ENCODE data around the gene DFFB. TPM values are rescaled to one million over a fixed set of nuclear protein-coding genes. Genes with fewer than 3 reads are reported as not detected.

Gene DFFB
- total and polyA plus RNA-seq, 2 donors (not counting 3 experiments of a cell fraction or from before 2014, with no cell fraction given): 11.7 to 11.8 TPM

DNA sequence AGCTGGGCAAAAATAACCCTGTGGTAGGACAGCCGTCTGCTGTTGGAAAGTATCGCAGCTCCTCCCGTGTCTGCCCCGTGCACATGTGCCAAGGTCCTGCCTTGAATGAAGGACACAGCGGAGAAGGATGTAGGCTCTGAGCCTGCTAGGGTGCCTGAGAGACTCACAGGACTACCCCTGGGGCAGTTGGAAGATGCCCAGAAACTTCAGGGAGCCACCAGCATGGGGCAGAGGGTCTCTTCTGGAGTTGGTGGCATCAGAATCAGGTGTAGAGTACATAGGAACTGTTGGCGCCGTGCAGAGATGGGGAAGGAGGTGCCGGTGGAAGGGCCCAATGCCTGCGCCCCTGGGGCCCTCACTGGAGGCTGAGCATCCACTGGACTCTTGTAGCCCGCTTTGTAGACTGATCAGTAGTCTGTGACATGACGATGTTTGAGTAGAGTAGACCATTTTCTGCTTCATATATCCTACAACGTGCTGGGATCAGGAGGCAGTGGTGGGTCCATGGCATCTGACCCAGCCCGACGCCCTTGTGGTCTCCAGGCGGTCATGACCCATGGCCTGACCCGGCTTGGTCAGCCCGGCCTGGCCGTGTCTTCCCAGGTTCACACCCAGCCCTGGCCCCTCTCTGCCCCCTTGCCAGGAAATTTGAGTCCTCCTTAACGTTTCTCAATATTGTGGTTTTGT lies 48.1 kb downstream of the DFFB start:
- H3K9me3 ChIP-seq (replicated peaks; ENCODE audit: control insufficient read depth, insufficient read depth, low read length): no peaks in the 10 kb centered on the region
- dilution Hi-C loops (cut with MboI; ENCODE audit: extremely low pct_ligation_motif_present, low sequenced_read_pairs) (no loop called here), intact Hi-C loops (cut with micrococcal nuclease) (no loop called here)
- BruUV-seq (replicated peaks): no TSS peak
- no peak overlapping the region for H3K27ac ChIP-seq (ENCODE audit: insufficient read depth, low read depth, low read length)
- no peak overlapping the region for H3K4me3 ChIP-seq (replicated peaks in 1 of 3; ENCODE audit: insufficient read depth in 1 of 3, low read depth in 1 of 3, low read length in 3 of 3)
- ChIA-PET CTCF (no interaction called here), POLR2A (no interaction called here)
- H3K9ac ChIP-seq (replicated peaks; ENCODE audit: extremely low read depth, insufficient read depth, low read length): no peak overlapping the region
- FAIRE-seq (no peak), DNase-seq (ENCODE audit: low read depth, low spot score) (no peak)
- TF ChIP-seq, protein P1, sequence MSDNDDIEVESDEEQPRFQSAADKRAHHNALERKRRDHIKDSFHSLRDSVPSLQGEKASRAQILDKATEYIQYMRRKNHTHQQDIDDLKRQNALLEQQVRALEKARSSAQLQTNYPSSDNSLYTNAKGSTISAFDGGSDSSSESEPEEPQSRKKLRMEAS (IDR thresholded peaks at IDR 0.05; ENCODE audit: insufficient read depth, insufficient read length): no peak
- TF ChIP-seq, protein P2, sequence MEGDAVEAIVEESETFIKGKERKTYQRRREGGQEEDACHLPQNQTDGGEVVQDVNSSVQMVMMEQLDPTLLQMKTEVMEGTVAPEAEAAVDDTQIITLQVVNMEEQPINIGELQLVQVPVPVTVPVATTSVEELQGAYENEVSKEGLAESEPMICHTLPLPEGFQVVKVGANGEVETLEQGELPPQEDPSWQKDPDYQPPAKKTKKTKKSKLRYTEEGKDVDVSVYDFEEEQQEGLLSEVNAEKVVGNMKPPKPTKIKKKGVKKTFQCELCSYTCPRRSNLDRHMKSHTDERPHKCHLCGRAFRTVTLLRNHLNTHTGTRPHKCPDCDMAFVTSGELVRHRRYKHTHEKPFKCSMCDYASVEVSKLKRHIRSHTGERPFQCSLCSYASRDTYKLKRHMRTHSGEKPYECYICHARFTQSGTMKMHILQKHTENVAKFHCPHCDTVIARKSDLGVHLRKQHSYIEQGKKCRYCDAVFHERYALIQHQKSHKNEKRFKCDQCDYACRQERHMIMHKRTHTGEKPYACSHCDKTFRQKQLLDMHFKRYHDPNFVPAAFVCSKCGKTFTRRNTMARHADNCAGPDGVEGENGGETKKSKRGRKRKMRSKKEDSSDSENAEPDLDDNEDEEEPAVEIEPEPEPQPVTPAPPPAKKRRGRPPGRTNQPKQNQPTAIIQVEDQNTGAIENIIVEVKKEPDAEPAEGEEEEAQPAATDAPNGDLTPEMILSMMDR (IDR thresholded peaks at IDR 0.05; ENCODE audit: extremely low read depth in 1 of 2, insufficient read depth in 1 of 2, low read depth in 1 of 2, low read length in 2 of 2): no peak
- TF ChIP-seq GATA2 (IDR thresholded peaks at IDR 0.05; ENCODE audit: insufficient read depth, insufficient read length, low read depth, low read length): no peak
- no peak for TF ChIP-seq FOS (IDR thresholded peaks at IDR 0.05; ENCODE audit: borderline replicate concordance, insufficient read depth, low read length)
- no peak for TF ChIP-seq EZH2 (IDR thresholded peaks at IDR 0.05; ENCODE audit: borderline replicate concordance, low read depth, low read length, severe bottlenecking)
- no peak for TF ChIP-seq MYC (IDR thresholded peaks at IDR 0.05; ENCODE audit: low read depth, low read length)
- TF ChIP-seq JUN (IDR thresholded peaks at IDR 0.05; ENCODE audit: borderline replicate concordance, insufficient read depth, insufficient read length, low read depth): no peak
- no peak for TF ChIP-seq POLR2AphosphoS5 (IDR thresholded peaks at IDR 0.05; ENCODE audit: insufficient read depth, low read depth, low read length)
- TF ChIP-seq POLR2A (IDR thresholded peaks at IDR 0.05; ENCODE audit: low read depth, low read length): no peak
- no peak overlapping the region for H3K4me2 ChIP-seq (ENCODE audit: insufficient read depth, low read length)
- no peaks in the 10 kb centered on the region for H4K20me1 ChIP-seq (replicated peaks; ENCODE audit: control insufficient read depth, extremely low read depth, insufficient read depth, low read length)
- no peaks in the 10 kb centered on the region for H3K27me3 ChIP-seq (ENCODE audit: control insufficient read depth in 2 of 2, insufficient read depth in 2 of 2, low read length in 2 of 2)
- no peaks in the 10 kb centered on the region for H3K9me1 ChIP-seq (replicated peaks; ENCODE audit: control insufficient read depth, extremely low read depth, insufficient read depth, low read length)
- H3K36me3 ChIP-seq (ENCODE audit: control insufficient read depth in 2 of 2, extremely low read depth in 1 of 2, insufficient read depth in 2 of 2, low read length in 2 of 2): no peaks in the 10 kb centered on the region
- no peak overlapping the region for H2AFZ ChIP-seq (ENCODE audit: low read depth, low read length)
- H3K79me2 ChIP-seq (ENCODE audit: control insufficient read depth, insufficient read depth, low read length): no peaks in the 10 kb centered on the region
- no peaks in the 10 kb centered on the region for H3K4me1 ChIP-seq (ENCODE audit: control insufficient read depth, extremely low read depth, insufficient read depth, low read length)
